H9 (cell line): ENCODE data around the gene SLC45A1. TPM values are rescaled to one million over a fixed set of nuclear protein-coding genes. Genes with fewer than 3 reads are reported as not detected.

Experiments
- DNase-seq: peaks from one replicate; pipeline ENCODE4 v3.0.0-alpha.2; 2017
- H2AFZ ChIP-seq: one replicate; pipeline ENCODE4 v1.6.1; 2013; ENCODE audit warnings: mild to moderate bottlenecking, low read length, control low read depth, moderate library complexity
- H2AK5ac ChIP-seq: 2 replicates; pipeline ENCODE4 v1.6.1; 2013; ENCODE audit warnings: low read length, control low read depth, mixed read lengths; ENCODE audit not compliant: insufficient read length
- H2BK120ac ChIP-seq: one replicate; pipeline ENCODE4 v1.6.1; 2013; ENCODE audit warnings: low read depth, mild to moderate bottlenecking, low read length, control low read depth, inconsistent platforms; ENCODE audit not compliant: poor library complexity, severe bottlenecking
- H2BK12ac ChIP-seq: 2 replicates; pipeline ENCODE4 v1.6.1; 2013; ENCODE audit warnings: low read length, control low read depth, mixed read lengths, low read depth; ENCODE audit not compliant: insufficient read length
- H2BK15ac ChIP-seq: 2 replicates; pipeline ENCODE4 v1.6.1; 2013; ENCODE audit warnings: low read depth, low read length, control low read depth
- H2BK20ac ChIP-seq: one replicate; pipeline ENCODE4 v1.6.1; 2013; ENCODE audit warnings: low read depth, mild to moderate bottlenecking, low read length, control low read depth, inconsistent platforms; ENCODE audit not compliant: poor library complexity, severe bottlenecking
- H2BK5ac ChIP-seq: 2 replicates; pipeline ENCODE4 v1.6.1; 2013; ENCODE audit warnings: low read length, control low read depth, mixed read lengths; ENCODE audit not compliant: insufficient read length
- H3K14ac ChIP-seq: 2 replicates; pipeline ENCODE4 v1.6.1; 2013; ENCODE audit warnings: low read length, control low read depth; ENCODE audit not compliant: insufficient read depth
- H3K18ac ChIP-seq: 2 replicates; pipeline ENCODE4 v1.6.1; 2013; ENCODE audit warnings: low read depth, mild to moderate bottlenecking, mixed read lengths, low read length, control low read depth; ENCODE audit not compliant: insufficient read length
- H3K23ac ChIP-seq: 2 replicates; pipeline ENCODE4 v1.6.1; 2013; ENCODE audit warnings: low read length, control low read depth, mixed read lengths, low read depth; ENCODE audit not compliant: insufficient read length
- H3K23me2 ChIP-seq: 2 replicates; pipeline ENCODE4 v1.6.1; 2013; ENCODE audit warnings: low read depth, mild to moderate bottlenecking, mixed read lengths, low read length, control low read depth; ENCODE audit not compliant: insufficient read length, poor library complexity, severe bottlenecking
- H3K27ac ChIP-seq: 2 replicates; pipeline ENCODE4 v1.5.1; 2013; ENCODE audit warnings: low read length, control low read depth, mixed read lengths, low read depth; ENCODE audit not compliant: insufficient read length
- H3K27me3 ChIP-seq: 2 replicates; pipeline ENCODE4 v1.6.1; 2013; ENCODE audit warnings: low read length, control low read depth, inconsistent platforms; ENCODE audit not compliant: insufficient read depth
- H3K4ac ChIP-seq: 2 replicates; pipeline ENCODE4 v1.6.1; 2013; ENCODE audit warnings: low read depth, mild to moderate bottlenecking, control low read depth, inconsistent platforms, low read length, moderate library complexity
- H3K4me1 ChIP-seq: 2 replicates; pipeline ENCODE4 v1.6.1; 2013; ENCODE audit warnings: low read length, control low read depth, inconsistent platforms; ENCODE audit not compliant: insufficient read depth
- H3K4me2 ChIP-seq: 2 replicates; pipeline ENCODE4 v1.6.1; 2013; ENCODE audit warnings: low read length, control low read depth, mixed read lengths; ENCODE audit not compliant: insufficient read length, insufficient read depth
- H3K56ac ChIP-seq: 2 replicates; pipeline ENCODE4 v1.6.1; 2013; ENCODE audit warnings: low read depth, mild to moderate bottlenecking, mixed read lengths, low read length, control low read depth; ENCODE audit not compliant: insufficient read length
- H3K79me1 ChIP-seq: 2 replicates; pipeline ENCODE4 v1.6.1; 2013; ENCODE audit warnings: low read depth, mild to moderate bottlenecking, moderate library complexity, low read length, control low read depth, inconsistent platforms; ENCODE audit not compliant: insufficient read depth, poor library complexity, severe bottlenecking
- H3K79me2 ChIP-seq: 2 replicates; pipeline ENCODE4 v1.6.1; 2013; ENCODE audit warnings: low read length, control low read depth, inconsistent platforms; ENCODE audit not compliant: insufficient read depth
- H3K9ac ChIP-seq: 2 replicates; pipeline ENCODE4 v1.6.1; 2013; ENCODE audit warnings: low read length, control low read depth, mixed read lengths; ENCODE audit not compliant: insufficient read length; ENCODE audit errors: extremely low read depth
- H3K9me3 ChIP-seq: one replicate; pipeline ENCODE4 v1.6.1; 2013; ENCODE audit warnings: low read depth, low read length, inconsistent platforms; ENCODE audit not compliant: control insufficient read depth
- H3T11ph ChIP-seq: one replicate; pipeline ENCODE4 v1.6.1; 2013; ENCODE audit warnings: mild to moderate bottlenecking, low read length, control low read depth, inconsistent platforms
- H4K20me1 ChIP-seq: one replicate; pipeline ENCODE4 v1.6.1; 2013; ENCODE audit not compliant: control insufficient read depth, insufficient read length, insufficient read depth
- H4K5ac ChIP-seq: 2 replicates; pipeline ENCODE4 v1.6.1; 2013; ENCODE audit warnings: low read depth, mild to moderate bottlenecking, mixed read lengths, low read length, control low read depth; ENCODE audit not compliant: insufficient read length
- H4K8ac ChIP-seq: replicated peaks from 2 replicates; pipeline ENCODE4 v1.6.1; 2013; ENCODE audit warnings: low read length, control low read depth, mixed read lengths, low read depth; ENCODE audit not compliant: insufficient read length
- H4K91ac ChIP-seq: 2 replicates; pipeline ENCODE4 v1.6.1; 2013; ENCODE audit warnings: low read depth, mild to moderate bottlenecking, moderate library complexity, mixed read lengths, low read length, control low read depth; ENCODE audit not compliant: insufficient read length
- H3K27ac Mint-ChIP-seq, 3 experiments: 2 replicates in 2 of 3; 3 replicates in 1 of 3; pipeline ENCODE4 v1.8.0; 2020 to 2021; ENCODE audit warnings: mixed read lengths in 3 of 3, mild to moderate bottlenecking in 1 of 3, moderate library complexity in 1 of 3
- H3K27me3 Mint-ChIP-seq: 2 replicates; pipeline ENCODE4 v1.8.0; 2021; ENCODE audit warnings: low read depth, mild to moderate bottlenecking, moderate library complexity, mixed read lengths
- H3K36me3 Mint-ChIP-seq, 3 experiments: 2 replicates in 2 of 3; 3 replicates in 1 of 3; pipeline ENCODE4 v1.8.0; 2020 to 2021; ENCODE audit warnings: low read depth in 3 of 3, mixed read lengths in 3 of 3; ENCODE audit not compliant: insufficient read depth in 1 of 3
- H3K4me1 Mint-ChIP-seq, 2 experiments: 2 replicates each; pipeline ENCODE4 v1.8.0; 2020; ENCODE audit warnings: mixed read lengths in 2 of 2
- H3K4me3 Mint-ChIP-seq, 2 experiments: 2 replicates in 1 of 2; 3 replicates in 1 of 2; pipeline ENCODE4 v1.8.0; 2020 to 2021; ENCODE audit warnings: mild to moderate bottlenecking in 2 of 2, mixed read lengths in 2 of 2, moderate library complexity in 1 of 2
- H3K9me3 Mint-ChIP-seq, 2 experiments: 2 replicates in 1 of 2; 3 replicates in 1 of 2; pipeline ENCODE4 v1.8.0; 2020; ENCODE audit warnings: mild to moderate bottlenecking in 2 of 2, mixed read lengths in 2 of 2, moderate library complexity in 1 of 2
- CTCF ChIP-seq: fragments of 200-600 bp; sonication (generic); conservative IDR thresholded peaks from 3 replicates; pipeline ENCODE4 v1.8.0; 2021; ENCODE audit warnings: antibody characterized with exemption, mild to moderate bottlenecking
- WGBS: extraction: QIAGEN DNeasy Blood & Tissue Kit; methylation state at CpG from one replicate; pipeline ENCODE4 v1.1.7; 2013; ENCODE audit warnings: missing lambda C conversion rate, low lambda C conversion rate, mixed read lengths; ENCODE audit not compliant: insufficient read length; ENCODE audit errors: extremely low coverage; 5-methylcytosine and 5-hydroxymethylcytosine counted together
- total RNA-seq: library from RNA; stranded (reverse); gene quantifications from 2 replicates; pipeline ENCODE4 v1.2.1, GENCODE V29; 2021

SLC45A1 gene
- total RNA-seq, 1 experiment from 2014 or later, result 0.63 TPM

GRCh38 chr1:8333246-8333987 lies 15.5 kb downstream of the SLC45A1 start:
- no peak for DNase-seq
- Histone ChIP-seq H3K79me1 (no peaks in the 10 kb centered on the region), H3K79me2 (no peaks in the 10 kb centered on the region), H4K91ac (no peak overlapping the region), H2BK15ac (no peak overlapping the region), H2BK20ac (no peak overlapping the region), H3K23me2 (no peaks in the 10 kb centered on the region), H3K23ac (no peak overlapping the region), H2BK5ac (no peak overlapping the region), H2AFZ (no peak overlapping the region), H2BK120ac (no peak overlapping the region), H4K20me1 (no peaks in the 10 kb centered on the region), H3K14ac (no peak overlapping the region), H3K4me1 (no peaks in the 10 kb centered on the region), H2AK5ac (no peak overlapping the region), H3K9me3 (no peaks in the 10 kb centered on the region), H3K27ac (no peak overlapping the region), H3K4me2 (no peak overlapping the region), H3K27me3 (no peaks in the 10 kb centered on the region), H3K56ac (no peak overlapping the region), H3K4ac (no peak overlapping the region), H3K9ac (no peak overlapping the region), H4K5ac (no peak overlapping the region), H3T11ph (no peak overlapping the region), H4K8ac (no peak overlapping the region), H3K18ac (no peak overlapping the region), H2BK12ac (no peak overlapping the region)
- Mint-ChIP-seq H3K4me3 (no peak overlapping the region), H3K27me3 (peaks cover 2% of the 10 kb centered on the region), H3K9me3 (peaks cover 3 to 4% of the 10 kb centered on the region in 2 experiments; a peak in 4 of 5 replicates), H3K4me1 (no peaks in the 10 kb centered on the region), H3K27ac (0 out of 7 replicates have a peak overlapping the region, but pooled peaks of 1 of the 3 experiments have one; percentile 34), H3K36me3 (peaks cover 2 to 6% (median 4%) of the 10 kb centered on the region in 3 experiments; a peak in 5 of 7 replicates)
- no CpG with 5 or more reads among the region's 16 CpGs for WGBS
- no peak for TF ChIP-seq CTCF
